ENCODE measurements around the gene SFPQ. TPM values are rescaled to one million over a fixed set of nuclear protein-coding genes. Genes with fewer than 3 reads are reported as not detected.

Gene SFPQ
- total and polyA plus RNA-seq, 12 donors, result 67.6 to 762 (median 181) TPM

- Histone ChIP-seq H3K4me3 (no peak overlapping the region), H3K4me1 (replicated peaks in 1 of 2) (peaks cover 0 to 20% of the 10 kb centered on the region in 2 donors), H3K9me3 (replicated peaks in 1 of 3) (no peaks in the 10 kb centered on the region), H3K27me3 (no peaks in the 10 kb centered on the region), H3K27ac (no peak overlapping the region), H3K36me3 (replicated peaks in 1 of 2) (no peaks in the 10 kb centered on the region)
- WGBS, 4 donors, result 39 to 54% (median 43%) methylated on average over 2 of the region's 2 CpGs
- DNase-seq, result no peak
- intact Hi-C loops (cut with DNase I), result no loop called here
- TF ChIP-seq POLR2A (IDR thresholded peaks at IDR 0.05), result no peak
- TF ChIP-seq CTCF (IDR thresholded peaks at IDR 0.05), result peak in 5 of 6 experiments; percentile 17 to 33 (median 27)
Measured at GRCh38 chr1:35220976-35221375, 28.0 kb upstream of the SFPQ start.

- no peak for TF ChIP-seq CTCF (IDR thresholded peaks at IDR 0.05)
- TF ChIP-seq POLR2A (IDR thresholded peaks at IDR 0.05), result no peak
- H3K36me3 ChIP-seq (replicated peaks in 1 of 2), result no peaks in the 10 kb centered on the region
- H3K27me3 ChIP-seq, result no peaks in the 10 kb centered on the region
- H3K27ac ChIP-seq, result no peak overlapping the region
- H3K9me3 ChIP-seq (replicated peaks in 1 of 3), result no peaks in the 10 kb centered on the region
- WGBS, 4 donors, result 51 to 63% (median 61%) methylated on average over 3 of the region's 3 CpGs
- no peak overlapping the region for H3K4me3 ChIP-seq
- intact Hi-C loops (cut with DNase I), result no loop called here
- H3K4me1 ChIP-seq (replicated peaks in 1 of 2), result no peaks in the 10 kb centered on the region
- no peak for DNase-seq
Measured at GRCh38 chr1:35215346-35215745, 22.4 kb upstream of the SFPQ start.

- Histone ChIP-seq H3K4me3 (no peak overlapping the region), H3K27ac (no peak overlapping the region), H3K27me3 (no peaks in the 10 kb centered on the region), H3K9me3 (replicated peaks in 1 of 3) (no peaks in the 10 kb centered on the region), H3K36me3 (replicated peaks in 1 of 2) (no peaks in the 10 kb centered on the region), H3K4me1 (replicated peaks in 1 of 2) (no peaks in the 10 kb centered on the region)
- TF ChIP-seq POLR2A (IDR thresholded peaks at IDR 0.05) (no peak), CTCF (IDR thresholded peaks at IDR 0.05) (no peak)
- 67 to 84% (median 79%) methylated on average over 1 of the region's 1 CpG for WGBS, 4 donors
- DNase-seq, result no peak
- intact Hi-C loops (cut with DNase I), result no loop called here
Measured at GRCh38 chr1:35211120-35211414, 18.1 kb upstream of the SFPQ start.

GRCh38 chr1:35210321-35211119, 17.6 kb upstream of the SFPQ start:
- Histone ChIP-seq H3K27ac (no peak overlapping the region), H3K27me3 (no peaks in the 10 kb centered on the region), H3K9me3 (replicated peaks in 1 of 3) (no peaks in the 10 kb centered on the region), H3K4me3 (no peak overlapping the region), H3K36me3 (replicated peaks in 1 of 2) (no peaks in the 10 kb centered on the region), H3K4me1 (replicated peaks in 1 of 2) (no peaks in the 10 kb centered on the region)
- intact Hi-C loops (cut with DNase I), result no loop called here
- no peak for TF ChIP-seq POLR2A (IDR thresholded peaks at IDR 0.05)
- no peak for TF ChIP-seq CTCF (IDR thresholded peaks at IDR 0.05)
- WGBS, 4 donors, result 72 to 80% (median 78%) methylated on average over 14 to 16 of the region's 16 CpGs
- DNase-seq, result no peak
